ENCODE results near the gene STXBP6.

GRCh38 chr14:24818823-24819341 lies 231.1 kb downstream of the STXBP6 start:
- TF ChIP-seq POLR2A (IDR thresholded peaks at IDR 0.05) (no peak), POLR2AphosphoS5 (IDR thresholded peaks at IDR 0.05) (no peak), EP300 (IDR thresholded peaks at IDR 0.05) (no peak)
- TF ChIP-seq, protein P1, sequence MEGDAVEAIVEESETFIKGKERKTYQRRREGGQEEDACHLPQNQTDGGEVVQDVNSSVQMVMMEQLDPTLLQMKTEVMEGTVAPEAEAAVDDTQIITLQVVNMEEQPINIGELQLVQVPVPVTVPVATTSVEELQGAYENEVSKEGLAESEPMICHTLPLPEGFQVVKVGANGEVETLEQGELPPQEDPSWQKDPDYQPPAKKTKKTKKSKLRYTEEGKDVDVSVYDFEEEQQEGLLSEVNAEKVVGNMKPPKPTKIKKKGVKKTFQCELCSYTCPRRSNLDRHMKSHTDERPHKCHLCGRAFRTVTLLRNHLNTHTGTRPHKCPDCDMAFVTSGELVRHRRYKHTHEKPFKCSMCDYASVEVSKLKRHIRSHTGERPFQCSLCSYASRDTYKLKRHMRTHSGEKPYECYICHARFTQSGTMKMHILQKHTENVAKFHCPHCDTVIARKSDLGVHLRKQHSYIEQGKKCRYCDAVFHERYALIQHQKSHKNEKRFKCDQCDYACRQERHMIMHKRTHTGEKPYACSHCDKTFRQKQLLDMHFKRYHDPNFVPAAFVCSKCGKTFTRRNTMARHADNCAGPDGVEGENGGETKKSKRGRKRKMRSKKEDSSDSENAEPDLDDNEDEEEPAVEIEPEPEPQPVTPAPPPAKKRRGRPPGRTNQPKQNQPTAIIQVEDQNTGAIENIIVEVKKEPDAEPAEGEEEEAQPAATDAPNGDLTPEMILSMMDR (IDR thresholded peaks at IDR 0.05): no peak

All from suprapubic skin (tissue), 4 donors.